HEK293 (cell line): ENCODE measurements around the gene COG1.

Experiments used
- CTCF ChIA-PET: fragments of 350-600 bp; formaldehyde crosslinking; extraction: SDS; loops from one replicate; lab custom pipeline; 2021; ENCODE audit warnings: antibody characterized with exemption; lab: Yijun Ruan, JAX
- POLR2A ChIA-PET: fragments of 300-600 bp; formaldehyde crosslinking; extraction: SDS; loops from one replicate; lab custom pipeline; 2020; ENCODE audit warnings: antibody characterized with exemption, inconsistent platforms; lab: Yijun Ruan, JAX
- H3K27ac ChIP-seq: fragments of 200-500 bp; sonication (Bioruptor generic); 2 replicates; pipeline ENCODE4 v1.5.1; 2014; ENCODE audit warnings: low read depth, low read length, control low read depth, inconsistent platforms; ENCODE audit errors: extremely low read depth
- H3K36me3 ChIP-seq, 2 experiments: fragments of 200-500 bp in 1 of 2; sonication (Bioruptor generic) in 1 of 2; 1 replicate in 1 of 2; 2 replicates in 1 of 2; pipeline ENCODE4 v1.5.1; 2014 to 2017; ENCODE audit warnings: inconsistent platforms in 2 of 2, low read length in 2 of 2; ENCODE audit not compliant: control insufficient read depth in 2 of 2, insufficient read depth in 1 of 2
- H3K4me1 ChIP-seq: fragments of 200-500 bp; sonication (Bioruptor generic); 2 replicates; pipeline ENCODE4 v1.5.1; 2014; ENCODE audit warnings: mild to moderate bottlenecking, low read length, inconsistent platforms; ENCODE audit not compliant: control insufficient read depth, insufficient read depth
- H3K4me3 ChIP-seq: 2 replicates; pipeline ENCODE4 v1.5.1; 2011; ENCODE audit warnings: low read depth, mild to moderate bottlenecking, control low read depth, low read length, moderate library complexity
- H3K9me3 ChIP-seq: fragments of 200-500 bp; sonication (Bioruptor generic); 2 replicates; pipeline ENCODE4 v1.5.1; 2014; ENCODE audit warnings: low read depth, low read length, inconsistent platforms; ENCODE audit not compliant: control insufficient read depth, insufficient read depth
- ATF2 ChIP-seq: fragments of 450-650 bp; formaldehyde crosslinking; IDR thresholded peaks from 2 replicates; pipeline ENCODE4 v1.5.1; 2016; ENCODE audit warnings: missing biosample characterization, missing genetic modification characterization, low read depth
- MEIS1 ChIP-seq: sonication (generic); formaldehyde crosslinking; IDR thresholded peaks from 2 replicates; pipeline ENCODE4 v1.8.1; 2022; ENCODE audit warnings: missing genetic modification reagents, mild to moderate bottlenecking, borderline replicate concordance
- OVOL3 ChIP-seq: fragments of 450-650 bp; formaldehyde crosslinking; IDR thresholded peaks from 2 replicates; pipeline ENCODE4 v1.5.1; 2016; ENCODE audit warnings: missing biosample characterization, missing genetic modification characterization
- SP2 ChIP-seq: fragments of 450-650 bp; formaldehyde crosslinking; IDR thresholded peaks from 2 replicates; pipeline ENCODE4 v1.5.1; 2016; ENCODE audit warnings: missing biosample characterization, missing genetic modification characterization
- ZBTB17 ChIP-seq: fragments of 450-650 bp; formaldehyde crosslinking; IDR thresholded peaks from 2 replicates; pipeline ENCODE4 v1.5.1; 2016; ENCODE audit warnings: missing biosample characterization, missing genetic modification characterization
- ZBTB6 ChIP-seq: fragments of 450-650 bp; formaldehyde crosslinking; IDR thresholded peaks from 2 replicates; pipeline ENCODE4 v1.5.1; 2017; ENCODE audit warnings: missing biosample characterization, missing genetic modification characterization
- ZBTB8A ChIP-seq: fragments of 450-650 bp; formaldehyde crosslinking; IDR thresholded peaks from 2 replicates; pipeline ENCODE4 v1.5.1; 2016; ENCODE audit warnings: missing biosample characterization, missing genetic modification characterization
- ZEB2 ChIP-seq: fragments of 450-650 bp; formaldehyde crosslinking; IDR thresholded peaks from 2 replicates; pipeline ENCODE4 v1.5.1; 2016; ENCODE audit warnings: missing biosample characterization, missing genetic modification characterization
- ZFP3 ChIP-seq: fragments of 450-650 bp; formaldehyde crosslinking; IDR thresholded peaks from 2 replicates; pipeline ENCODE4 v1.5.1; 2016; ENCODE audit warnings: low read depth, missing biosample characterization, missing genetic modification characterization
- ZNF112 ChIP-seq: fragments of 450-650 bp; formaldehyde crosslinking; IDR thresholded peaks from 2 replicates; pipeline ENCODE4 v1.5.0; 2017; ENCODE audit warnings: missing biosample characterization, missing genetic modification characterization
- ZNF132 ChIP-seq: fragments of 450-650 bp; formaldehyde crosslinking; IDR thresholded peaks from 2 replicates; pipeline ENCODE4 v1.5.1; 2017; ENCODE audit warnings: missing biosample characterization, missing genetic modification characterization, borderline replicate concordance
- ZNF157 ChIP-seq: fragments of 450-650 bp; formaldehyde crosslinking; IDR thresholded peaks from 2 replicates; pipeline ENCODE4 v1.5.1; 2016; ENCODE audit warnings: missing biosample characterization, missing genetic modification characterization
- ZNF211 ChIP-seq: fragments of 450-650 bp; formaldehyde crosslinking; IDR thresholded peaks from 2 replicates; pipeline ENCODE4 v1.5.1; 2016; ENCODE audit warnings: low read depth, missing biosample characterization, missing genetic modification characterization
- ZNF558 ChIP-seq: fragments of 450-650 bp; formaldehyde crosslinking; IDR thresholded peaks from 2 replicates; pipeline ENCODE4 v1.5.1; 2016; ENCODE audit warnings: missing biosample characterization, missing genetic modification characterization
- ZNF600 ChIP-seq: fragments of 450-650 bp; formaldehyde crosslinking; IDR thresholded peaks from 2 replicates; pipeline ENCODE4 v1.5.1; 2016; ENCODE audit warnings: missing biosample characterization, missing genetic modification characterization
- ZNF837 ChIP-seq: fragments of 450-650 bp; formaldehyde crosslinking; IDR thresholded peaks from 2 replicates; pipeline ENCODE4 v1.5.1; 2016; ENCODE audit warnings: missing biosample characterization, missing genetic modification characterization
- ZXDB ChIP-seq: fragments of 450-650 bp; formaldehyde crosslinking; IDR thresholded peaks from 2 replicates; pipeline ENCODE4 v1.5.1; 2016; ENCODE audit warnings: missing biosample characterization, missing genetic modification characterization
- TF ChIP-seq, protein P1 (sequence below): fragments of 450-650 bp; formaldehyde crosslinking; conservative IDR thresholded peaks from 2 replicates; pipeline ENCODE4 v1.5.1; 2016; ENCODE audit warnings: low read depth, missing biosample characterization, missing genetic modification characterization
- TF ChIP-seq, protein P2 (sequence below): fragments of 450-650 bp; formaldehyde crosslinking; IDR thresholded peaks from 2 replicates; pipeline ENCODE4 v1.5.1; 2016; ENCODE audit warnings: missing biosample characterization, missing genetic modification characterization
- TF ChIP-seq, protein P3 (sequence below): fragments of 450-650 bp; formaldehyde crosslinking; IDR thresholded peaks from 2 replicates; pipeline ENCODE4 v1.5.1; 2016; ENCODE audit warnings: missing biosample characterization, missing genetic modification characterization

Gene COG1

GRCh38 chr17:73196500-73196899 lies 3.6 kb downstream of the COG1 start:
- Histone ChIP-seq H3K4me1 (peaks cover 3% of the 10 kb centered on the region; the same call in 1 of the 2 replicates), H3K9me3 (no peaks in the 10 kb centered on the region), H3K4me3 (no peak overlapping the region), H3K36me3 (peaks cover 32 to 56% of the 10 kb centered on the region in 2 experiments), H3K27ac (no peak overlapping the region)
- ChIA-PET CTCF (interaction anchor here (0.6 to 2.9 kb wide), 11 partner anchors 11 to 468 kb away, joined by 3 to 20 read pairs (median 4); a partner anchor contains a TSS), POLR2A (interaction anchor here (1.5 kb wide), 1 partner anchor 36 kb away, joined by 8 read pairs; a partner anchor contains a TSS)
- no peak for TF ChIP-seq ZNF558 (tag by site-specific recombination)
- TF ChIP-seq ZNF600 (tag by site-specific recombination) = 0 out of 2 replicates have a peak, but pooled peaks have one; percentile 29
- TF ChIP-seq ZBTB6 = peak; percentile 55; the same call in 1 of the 2 replicates
- no peak for TF ChIP-seq ZNF157 (tag by site-specific recombination)
- TF ChIP-seq, protein P1, sequence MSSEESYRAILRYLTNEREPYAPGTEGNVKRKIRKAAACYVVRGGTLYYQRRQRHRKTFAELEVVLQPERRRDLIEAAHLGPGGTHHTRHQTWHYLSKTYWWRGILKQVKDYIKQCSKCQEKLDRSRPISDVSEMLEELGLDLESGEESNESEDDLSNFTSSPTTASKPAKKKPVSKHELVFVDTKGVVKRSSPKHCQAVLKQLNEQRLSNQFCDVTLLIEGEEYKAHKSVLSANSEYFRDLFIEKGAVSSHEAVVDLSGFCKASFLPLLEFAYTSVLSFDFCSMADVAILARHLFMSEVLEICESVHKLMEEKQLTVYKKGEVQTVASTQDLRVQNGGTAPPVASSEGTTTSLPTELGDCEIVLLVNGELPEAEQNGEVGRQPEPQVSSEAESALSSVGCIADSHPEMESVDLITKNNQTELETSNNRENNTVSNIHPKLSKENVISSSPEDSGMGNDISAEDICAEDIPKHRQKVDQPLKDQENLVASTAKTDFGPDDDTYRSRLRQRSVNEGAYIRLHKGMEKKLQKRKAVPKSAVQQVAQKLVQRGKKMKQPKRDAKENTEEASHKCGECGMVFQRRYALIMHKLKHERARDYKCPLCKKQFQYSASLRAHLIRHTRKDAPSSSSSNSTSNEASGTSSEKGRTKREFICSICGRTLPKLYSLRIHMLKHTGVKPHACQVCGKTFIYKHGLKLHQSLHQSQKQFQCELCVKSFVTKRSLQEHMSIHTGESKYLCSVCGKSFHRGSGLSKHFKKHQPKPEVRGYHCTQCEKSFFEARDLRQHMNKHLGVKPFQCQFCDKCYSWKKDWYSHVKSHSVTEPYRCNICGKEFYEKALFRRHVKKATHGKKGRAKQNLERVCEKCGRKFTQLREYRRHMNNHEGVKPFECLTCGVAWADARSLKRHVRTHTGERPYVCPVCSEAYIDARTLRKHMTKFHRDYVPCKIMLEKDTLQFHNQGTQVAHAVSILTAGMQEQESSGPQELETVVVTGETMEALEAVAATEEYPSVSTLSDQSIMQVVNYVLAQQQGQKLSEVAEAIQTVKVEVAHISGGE (tag by site-specific recombination) = 0 out of 2 replicates have a peak, but pooled peaks have one; percentile 24

DNA sequence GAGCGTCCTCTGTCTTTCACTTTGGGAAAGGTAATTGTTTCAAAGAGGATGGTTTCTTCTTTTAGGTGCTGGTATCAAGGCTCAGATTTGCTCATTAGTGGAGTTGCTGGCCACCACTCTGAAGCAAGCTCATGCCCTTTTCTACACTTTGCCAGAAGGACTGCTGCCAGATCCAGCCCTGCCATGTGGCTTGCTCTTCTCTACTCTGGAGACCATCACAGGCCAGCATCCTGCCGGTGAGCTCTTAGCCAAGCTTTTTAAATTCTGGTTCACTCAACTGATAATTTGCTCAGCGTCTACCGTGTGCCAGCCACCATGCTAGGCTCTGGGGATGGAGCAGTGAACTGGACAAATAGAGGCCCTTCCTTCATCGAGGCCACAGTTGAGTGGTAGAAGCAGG lies 4.3 kb downstream of the COG1 start:
- Histone ChIP-seq H3K4me3 (no peak overlapping the region), H3K36me3 (peaks cover 32 to 63% of the 10 kb centered on the region in 2 experiments), H3K4me1 (no peaks in the 10 kb centered on the region; the same call in 1 of the 2 replicates), H3K9me3 (no peaks in the 10 kb centered on the region), H3K27ac (no peak overlapping the region)
- CTCF ChIA-PET = interaction anchor here (0.6 to 2.9 kb wide), 8 partner anchors 10 to 471 kb away, joined by 3 to 20 read pairs (median 4); a partner anchor contains a TSS
- TF ChIP-seq ZFP3 (no peak), ZEB2 (no peak), ZBTB6 (no peak), ATF2 (no peak), ZNF837 (tag by site-specific recombination) (no peak), OVOL3 (tag by site-specific recombination) (no peak), SP2 (no peak), ZBTB17 (tag by site-specific recombination) (no peak), ZNF112 (tag by site-specific recombination) (no peak), ZXDB (tag by site-specific recombination) (no peak), MEIS1 (CRISPR knock-in tag) (no peak), ZNF132 (tag by site-specific recombination) (no peak), ZNF211 (tag by site-specific recombination) (no peak), ZBTB8A (tag by site-specific recombination) (no peak)
- TF ChIP-seq, protein P2, sequence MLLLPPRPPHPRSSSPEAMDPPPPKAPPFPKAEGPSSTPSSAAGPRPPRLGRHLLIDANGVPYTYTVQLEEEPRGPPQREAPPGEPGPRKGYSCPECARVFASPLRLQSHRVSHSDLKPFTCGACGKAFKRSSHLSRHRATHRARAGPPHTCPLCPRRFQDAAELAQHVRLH (tag by site-specific recombination) = no peak
- TF ChIP-seq, protein P3, sequence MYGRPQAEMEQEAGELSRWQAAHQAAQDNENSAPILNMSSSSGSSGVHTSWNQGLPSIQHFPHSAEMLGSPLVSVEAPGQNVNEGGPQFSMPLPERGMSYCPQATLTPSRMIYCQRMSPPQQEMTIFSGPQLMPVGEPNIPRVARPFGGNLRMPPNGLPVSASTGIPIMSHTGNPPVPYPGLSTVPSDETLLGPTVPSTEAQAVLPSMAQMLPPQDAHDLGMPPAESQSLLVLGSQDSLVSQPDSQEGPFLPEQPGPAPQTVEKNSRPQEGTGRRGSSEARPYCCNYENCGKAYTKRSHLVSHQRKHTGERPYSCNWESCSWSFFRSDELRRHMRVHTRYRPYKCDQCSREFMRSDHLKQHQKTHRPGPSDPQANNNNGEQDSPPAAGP (tag by site-specific recombination) = no peak
- POLR2A ChIA-PET = interaction anchor here (1.5 kb wide), 1 partner anchor 35 kb away, joined by 8 read pairs; a partner anchor contains a TSS
